ENCODE data around the gene RETSAT.
"Not testable (repeated sequence)": the region's sequence is repeated elsewhere in the genome, so short reads cannot be mapped to it uniquely, and the experiment has no call there.

The RETSAT gene

DNA sequence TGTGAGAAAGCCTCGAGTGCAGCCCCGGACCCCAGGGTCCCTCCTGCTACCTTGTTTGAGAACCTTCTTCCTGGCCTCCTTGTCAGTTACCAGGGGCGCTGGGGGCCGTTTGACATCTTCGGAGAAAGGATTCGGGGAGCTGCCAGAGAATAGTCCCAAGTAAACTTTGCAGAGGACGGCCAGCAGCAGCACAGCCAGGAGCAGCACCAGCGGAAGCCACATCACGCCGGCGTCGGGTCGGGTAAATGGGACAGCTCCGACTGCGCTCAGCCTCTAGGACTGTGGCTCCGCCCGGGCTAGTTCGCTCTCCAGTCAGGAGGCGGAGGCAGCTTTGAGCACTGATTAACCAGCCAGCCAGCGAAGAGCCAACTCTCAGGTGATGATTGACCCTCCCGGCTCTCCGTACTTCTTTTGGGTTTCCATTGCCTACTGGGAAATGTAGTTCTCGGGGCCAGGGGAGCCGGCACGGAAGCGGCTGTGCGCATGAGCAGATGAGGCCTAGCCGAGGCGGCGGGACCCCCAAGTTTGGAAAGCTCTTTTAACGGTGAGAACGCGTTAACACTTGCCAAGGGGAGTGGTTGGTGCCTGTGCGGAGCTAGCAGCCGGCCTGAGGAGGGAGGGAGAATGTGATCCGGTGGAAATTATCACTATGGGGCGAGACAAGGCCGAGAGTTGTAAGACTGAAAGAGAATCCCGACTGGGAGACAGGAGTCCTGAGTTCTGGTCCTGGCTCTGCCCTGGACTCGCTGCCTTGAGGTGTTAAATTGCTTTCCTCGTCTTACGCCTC lies at the start of gene RETSAT, which contains the start of gene ELMOD3:
Gene RETSAT (minus strand): TSS at position 243 of the 787 bp plus-strand sequence. CDS start 21 bp downstream, at position 222.
Gene ELMOD3 (plus strand): TSS at position 484 of the 787 bp plus-strand sequence. CDS start 2,430 bp downstream, outside the sequence.
- DNase-seq = peak; percentile 96

DNA sequence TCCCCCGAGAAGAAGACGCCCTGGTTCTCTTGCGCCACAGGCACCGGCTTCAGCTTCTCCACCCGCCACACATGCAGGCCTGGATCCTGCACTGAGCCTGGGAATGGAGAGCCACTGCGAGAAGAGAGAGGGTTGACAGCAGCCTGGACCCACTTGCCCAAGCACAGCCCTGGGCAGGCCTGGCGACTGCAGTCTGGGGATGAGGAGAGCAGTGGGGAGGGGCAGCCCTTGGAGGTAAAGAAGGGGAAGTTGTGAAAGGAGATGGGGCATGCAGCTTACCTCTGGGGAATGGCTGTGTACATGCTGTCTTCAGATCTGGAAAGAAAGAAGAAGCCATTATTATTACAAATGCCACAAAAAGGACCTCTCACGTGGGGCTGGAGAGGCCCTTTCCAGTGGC lies 47.5 kb upstream of the RETSAT start:
- no peak for DNase-seq

DNA sequence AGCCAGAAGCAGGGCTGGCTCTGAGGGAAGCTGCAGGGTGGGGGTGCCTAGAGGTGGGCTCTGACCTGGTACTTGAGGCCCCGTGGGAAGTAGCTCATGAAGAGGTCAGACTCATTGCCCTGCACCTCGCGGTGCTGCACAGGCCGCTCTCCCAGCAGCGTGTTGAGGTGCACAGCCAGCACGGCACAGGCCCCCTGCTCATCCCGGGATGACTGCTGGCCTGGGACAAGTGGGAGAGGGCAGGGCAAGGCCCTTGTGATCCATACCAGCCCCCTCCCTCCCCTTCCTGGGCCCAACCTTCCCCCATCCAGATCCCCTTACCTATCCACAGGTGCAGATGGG lies 47.1 kb upstream of the RETSAT start:
- DNase-seq = no peak

DNA sequence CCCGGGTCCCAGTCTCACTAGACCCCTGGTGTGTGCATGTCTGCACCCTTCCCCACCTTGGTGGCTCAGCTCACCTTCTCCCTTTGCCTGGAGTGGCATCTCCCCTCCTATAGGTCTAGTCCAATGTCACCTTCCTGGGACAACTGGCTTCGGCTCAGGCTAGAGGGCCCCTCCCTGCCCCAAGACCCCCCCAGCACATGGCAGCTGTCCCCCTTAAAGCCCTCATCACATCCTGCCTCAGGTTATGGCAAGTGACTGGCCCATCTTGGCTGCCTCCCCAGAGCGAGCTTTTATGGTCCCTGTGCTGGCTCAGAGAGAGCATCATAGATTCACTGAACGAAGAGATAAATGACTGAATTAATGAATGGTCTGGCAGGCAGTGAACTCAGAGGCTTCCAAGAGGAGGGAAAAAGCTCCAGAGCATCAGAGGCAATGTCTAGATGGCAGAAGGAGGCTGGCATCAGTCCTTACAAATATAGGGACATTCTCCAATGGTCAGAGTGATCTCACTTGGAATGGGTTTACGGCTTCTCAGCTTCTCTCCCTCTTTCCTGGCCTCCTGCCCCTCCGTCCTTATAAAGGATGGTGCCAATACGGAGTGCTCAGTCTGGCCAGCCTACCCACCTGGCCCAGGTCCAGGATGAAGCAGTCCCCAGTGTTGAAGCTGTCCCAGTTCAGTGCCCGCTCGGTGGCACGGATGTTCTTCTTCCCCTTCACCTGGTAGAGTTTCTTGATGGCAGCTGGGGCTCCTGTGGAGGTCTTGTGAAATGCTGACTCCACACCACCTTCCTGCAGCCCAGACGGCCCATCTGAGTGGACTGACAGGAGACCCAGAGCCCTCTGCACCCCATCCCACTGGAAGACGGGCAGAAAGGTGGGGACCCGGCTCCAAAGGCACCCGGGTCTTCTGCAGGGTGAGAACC lies 46.5 kb upstream of the RETSAT start:
- DNase-seq = no peak

DNA sequence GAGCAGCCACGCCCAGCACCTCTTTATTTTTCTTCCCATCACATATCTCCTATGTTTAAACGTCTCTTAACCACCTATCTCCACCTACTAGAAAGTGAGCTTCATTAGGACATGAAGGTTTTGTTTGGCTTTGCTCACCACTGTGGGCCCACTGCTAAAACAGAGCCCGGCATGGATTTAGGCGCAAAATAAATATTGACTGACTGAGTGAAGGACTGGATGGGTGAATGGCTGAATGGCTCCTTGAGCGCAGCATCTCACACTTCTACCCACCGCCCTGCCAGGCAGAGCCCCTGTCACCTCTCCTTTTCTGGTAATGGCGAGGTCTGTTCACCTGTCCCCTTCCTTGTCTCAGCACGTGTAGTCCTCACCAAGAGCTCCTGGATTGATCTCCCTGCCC lies 45.7 kb upstream of the RETSAT start:
- DNase-seq = no peak

DNA sequence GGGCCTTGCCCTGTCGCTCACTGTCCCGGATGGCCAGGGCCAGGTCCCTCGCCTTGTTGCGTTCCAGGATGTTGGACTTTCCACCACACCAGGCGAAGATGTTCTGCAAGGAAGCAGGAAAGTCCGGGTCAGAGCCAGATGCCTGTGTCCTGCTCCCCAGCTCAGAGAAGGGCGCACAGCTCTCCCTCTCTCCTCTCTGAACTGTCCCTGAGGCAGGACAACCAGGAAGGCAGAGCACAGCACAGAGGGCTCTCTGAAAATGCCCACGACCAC lies 44.8 kb upstream of the RETSAT start:
- no peak for DNase-seq

DNA sequence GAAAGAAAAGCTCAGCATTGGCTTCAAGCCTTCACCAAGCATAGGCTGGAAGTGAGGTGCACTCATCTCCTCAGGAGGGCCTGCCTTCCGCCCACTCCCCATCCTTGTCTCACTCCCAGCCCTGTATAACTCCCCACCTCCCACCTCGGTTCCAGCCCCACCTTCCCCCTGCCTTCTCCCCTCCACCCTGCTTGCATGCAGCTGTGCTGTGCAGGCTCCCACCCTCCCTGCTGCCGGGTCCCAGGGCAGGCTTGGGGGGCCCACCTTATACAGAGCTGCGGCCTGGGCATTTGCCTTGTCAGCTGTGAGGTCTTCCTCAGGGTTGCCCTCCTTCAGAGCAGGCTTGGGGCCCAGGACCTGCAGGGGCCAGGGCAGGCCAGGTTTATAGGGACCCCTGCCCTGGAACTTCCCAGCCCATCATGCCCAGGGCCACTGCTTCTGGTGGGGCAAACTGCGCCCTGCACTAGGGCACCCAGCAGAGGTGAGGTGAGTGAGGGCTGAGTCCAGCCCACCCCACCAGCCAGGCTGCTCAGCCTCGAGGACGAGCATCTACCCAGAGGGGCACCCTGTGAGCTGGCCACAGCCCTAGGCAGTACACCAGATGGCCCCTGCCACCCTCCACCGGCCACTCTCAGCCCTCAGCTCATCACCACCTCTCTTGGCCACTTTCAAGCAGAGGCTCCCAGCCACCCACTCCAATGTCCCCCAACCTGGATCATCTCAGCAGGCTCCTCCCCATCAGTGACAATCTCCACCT lies 44.3 kb upstream of the RETSAT start:
- no peak for DNase-seq

DNA sequence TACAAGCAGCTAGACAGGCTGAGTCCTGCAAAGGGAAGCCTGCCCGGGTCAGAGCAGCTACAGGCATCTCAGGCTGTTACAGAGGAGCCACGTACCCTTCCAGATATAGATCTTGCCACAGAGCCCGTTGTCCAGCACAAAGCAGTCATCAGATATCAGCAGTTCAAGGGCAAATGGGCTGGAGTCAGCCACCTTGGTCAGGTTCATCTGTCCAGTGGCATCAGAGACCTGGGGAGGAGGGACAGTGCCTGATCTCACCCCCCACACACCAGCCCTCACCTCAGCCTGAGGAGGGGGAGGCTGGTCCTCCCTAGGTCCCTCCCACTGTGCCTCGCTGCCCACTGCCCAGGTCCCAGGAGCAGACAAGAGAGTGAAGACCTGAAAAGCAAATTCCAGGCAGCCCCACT lies 43.6 kb upstream of the RETSAT start:
- no peak for DNase-seq

DNA sequence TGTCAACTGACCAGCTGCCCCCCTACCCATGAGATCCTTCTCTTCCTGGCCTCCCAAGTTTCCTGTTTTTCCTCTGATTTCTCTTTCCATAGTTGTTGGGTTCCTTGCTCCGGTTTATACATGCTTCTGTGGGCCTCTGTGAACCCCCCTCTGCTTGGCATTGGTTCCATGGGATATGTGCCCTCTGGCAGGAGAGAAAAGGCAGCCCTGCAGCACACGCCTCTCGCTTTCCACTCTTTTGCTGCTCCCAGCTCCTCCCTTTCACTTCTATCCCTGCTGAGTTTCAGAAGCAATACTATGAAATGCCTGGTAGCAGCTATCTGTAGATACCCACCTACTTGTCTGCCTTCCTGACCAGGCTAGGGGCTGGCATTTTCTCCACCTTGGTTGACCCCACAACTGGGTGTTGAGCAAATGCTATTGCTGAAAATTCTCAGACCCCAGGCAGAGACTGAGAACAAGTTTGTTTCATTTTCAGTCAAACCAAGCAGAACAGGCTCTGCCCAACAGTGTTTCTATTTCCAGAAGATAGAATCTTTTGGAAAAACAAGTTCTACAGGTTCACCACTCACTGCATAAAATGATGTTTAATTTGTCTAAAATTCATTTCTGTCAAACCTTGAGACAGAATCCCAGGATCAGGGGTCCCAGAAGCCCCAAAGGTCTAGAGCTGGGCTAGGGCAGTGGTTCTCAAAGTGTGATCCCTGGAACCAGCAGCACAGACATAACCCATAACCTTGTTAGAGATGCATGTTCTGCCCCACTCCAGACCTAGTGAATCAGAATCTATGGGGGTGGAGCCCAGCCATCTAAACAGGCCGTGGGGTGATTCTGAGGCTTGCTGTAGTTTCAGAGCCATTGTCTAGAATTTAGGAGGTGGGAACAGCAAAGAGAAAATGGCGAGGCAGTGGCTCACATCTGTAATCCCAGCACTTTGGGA lies 42.5 kb upstream of the RETSAT start:
- DNase-seq = no peak

DNA sequence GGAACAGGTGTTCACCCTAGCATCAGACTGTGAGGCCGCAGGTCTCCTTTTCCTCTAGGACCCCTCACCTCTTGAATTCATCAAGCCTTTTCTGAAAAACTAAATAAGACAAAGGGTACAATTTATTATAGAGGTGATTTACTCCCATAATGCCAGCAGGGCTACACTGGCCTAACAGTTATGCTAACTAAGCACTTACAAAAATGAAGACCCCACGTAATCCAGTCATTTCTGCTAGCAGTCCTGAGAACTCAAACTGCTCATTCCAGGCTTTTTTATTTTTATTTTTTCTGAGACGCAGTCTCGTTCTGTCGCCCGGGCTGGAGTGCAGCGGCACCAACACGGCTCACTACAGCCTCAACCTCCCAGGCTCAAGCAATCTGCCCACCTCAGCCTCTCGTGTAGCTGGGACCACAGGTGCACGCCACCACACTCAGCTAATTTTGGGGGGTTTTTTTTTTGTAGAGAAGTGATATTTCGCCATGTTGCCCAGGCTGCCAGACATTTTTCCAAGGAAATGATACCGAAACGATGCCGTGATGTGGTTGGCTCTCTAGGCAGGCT lies 41.7 kb upstream of the RETSAT start:
- no peak for DNase-seq

DNA sequence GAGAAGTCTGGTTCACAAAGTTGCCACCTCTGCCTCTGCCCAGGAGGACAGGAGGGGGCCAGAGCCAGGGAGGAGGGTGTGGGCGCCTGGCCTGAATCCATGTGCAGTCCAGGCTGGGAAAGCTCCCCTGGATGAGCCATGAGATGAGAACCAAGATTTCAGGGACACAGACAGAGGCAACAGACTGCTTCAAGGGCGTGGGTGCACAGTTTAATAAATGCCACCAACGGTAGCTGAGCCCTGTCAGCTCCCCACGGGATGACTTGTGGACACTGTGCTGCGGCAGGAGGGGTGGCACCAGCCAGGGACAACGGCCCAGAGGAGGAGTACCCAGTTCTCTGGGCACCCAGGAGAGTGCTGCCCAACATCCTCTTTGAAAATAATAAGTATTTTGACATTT lies 40.6 kb upstream of the RETSAT start:
- no peak for DNase-seq

DNA sequence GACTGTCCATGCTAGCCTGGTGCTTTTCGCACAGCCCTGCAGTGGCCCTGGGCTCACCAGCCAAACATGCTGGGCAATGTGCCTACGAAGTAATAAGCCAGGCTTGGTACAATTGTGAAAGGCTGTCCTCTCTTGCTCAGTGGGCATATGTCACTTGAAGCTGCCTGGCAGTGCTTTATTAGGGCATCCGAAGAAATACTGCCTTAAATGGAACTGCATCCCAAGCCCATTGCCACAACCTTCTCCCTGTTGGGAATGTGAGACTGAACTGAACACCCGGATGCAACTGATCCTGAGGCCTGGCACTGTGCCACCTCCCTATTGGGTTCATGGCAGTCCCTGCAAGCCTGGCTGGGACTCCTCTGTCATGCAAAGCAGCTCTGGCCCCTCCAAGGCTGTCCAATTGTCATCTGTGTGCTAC lies 39.9 kb upstream of the RETSAT start:
- no peak for DNase-seq

DNA sequence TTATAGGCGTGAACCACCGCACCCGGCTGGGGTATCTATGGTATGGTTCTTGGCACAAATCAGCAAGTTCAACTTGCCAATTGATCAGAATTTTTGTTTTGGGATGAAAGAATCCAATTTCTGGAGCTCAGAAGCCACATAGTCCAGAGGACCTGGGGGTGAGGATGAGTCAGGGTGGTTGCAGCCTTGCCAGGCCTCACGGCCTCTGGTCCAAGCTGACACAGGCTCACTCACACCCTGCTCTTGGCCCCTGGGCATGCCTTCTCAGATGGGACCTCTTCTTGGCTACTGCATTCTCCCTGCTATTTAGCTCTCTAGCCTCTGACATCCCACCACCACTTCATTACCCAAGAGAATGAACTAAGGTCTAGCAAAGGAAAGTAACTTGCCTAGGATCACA lies 39.5 kb upstream of the RETSAT start:
- DNase-seq = no peak

DNA sequence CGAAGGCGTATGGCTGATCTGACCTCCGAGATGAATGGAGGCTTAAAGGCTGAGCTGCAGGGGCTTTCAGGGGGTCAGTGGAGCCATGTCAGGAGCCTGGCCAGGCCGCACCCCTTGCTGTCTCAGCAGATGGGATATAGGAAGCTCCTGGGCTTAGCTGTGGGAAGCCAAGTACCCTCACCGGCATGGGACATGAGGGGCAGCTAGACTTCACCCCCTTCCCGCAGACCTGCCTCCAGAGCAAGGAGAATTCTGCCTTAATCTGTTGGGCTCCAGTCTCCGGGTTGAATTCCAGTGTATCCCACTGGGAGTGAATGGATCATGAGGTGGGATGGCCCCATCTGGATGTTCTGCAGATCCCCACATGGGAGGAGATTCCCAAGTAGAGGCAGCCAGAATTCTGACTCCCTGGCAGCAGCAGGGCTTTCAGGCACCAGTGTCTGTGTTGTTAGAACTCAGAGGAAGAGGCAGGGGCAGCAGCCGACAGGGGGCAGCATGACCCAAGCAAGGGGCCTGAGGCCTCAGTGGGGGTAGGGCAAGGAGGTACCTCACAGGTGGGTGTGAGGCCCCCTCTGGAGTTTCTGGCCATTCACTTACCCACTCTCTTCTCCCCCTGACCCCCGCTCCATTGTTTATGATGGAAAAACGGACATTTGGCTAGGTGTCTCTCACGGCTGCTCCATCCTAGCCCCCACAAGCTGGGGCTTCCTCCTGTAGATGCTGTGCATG lies 36.8 kb upstream of the RETSAT start:
- peak; percentile 84 for DNase-seq

DNA sequence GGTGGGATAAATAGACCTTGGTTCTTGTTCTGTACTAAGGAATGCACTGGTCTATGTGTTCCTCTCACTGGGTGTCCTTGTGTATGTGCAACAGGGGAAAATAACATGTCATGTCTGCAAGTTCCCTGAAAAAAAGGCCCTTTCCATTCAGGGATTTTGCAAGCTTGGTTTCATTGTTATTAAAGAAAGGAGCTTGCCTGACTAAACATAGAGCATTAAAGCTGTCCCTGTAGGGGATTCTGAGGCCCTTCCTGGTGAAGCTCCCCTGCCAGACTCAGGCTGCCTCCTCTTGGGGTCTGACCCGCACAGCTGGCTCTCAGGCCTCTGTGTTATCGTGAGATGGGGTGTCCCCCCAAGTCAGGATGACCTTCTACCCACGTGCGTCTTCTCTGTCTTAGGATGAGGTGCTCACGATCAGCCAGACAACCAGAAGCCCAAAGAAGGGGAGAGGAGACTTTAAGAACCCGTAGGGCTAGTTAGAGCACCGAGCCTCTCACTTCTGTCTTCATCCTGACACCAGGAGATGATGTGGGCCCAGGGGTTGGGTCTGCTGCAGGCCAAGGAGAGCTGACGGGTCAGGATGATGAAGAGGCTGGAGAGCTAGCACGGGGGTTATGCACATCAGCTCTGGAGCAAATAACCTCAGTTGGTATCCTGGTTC lies 34.7 kb upstream of the RETSAT start:
- no peak for DNase-seq

DNA sequence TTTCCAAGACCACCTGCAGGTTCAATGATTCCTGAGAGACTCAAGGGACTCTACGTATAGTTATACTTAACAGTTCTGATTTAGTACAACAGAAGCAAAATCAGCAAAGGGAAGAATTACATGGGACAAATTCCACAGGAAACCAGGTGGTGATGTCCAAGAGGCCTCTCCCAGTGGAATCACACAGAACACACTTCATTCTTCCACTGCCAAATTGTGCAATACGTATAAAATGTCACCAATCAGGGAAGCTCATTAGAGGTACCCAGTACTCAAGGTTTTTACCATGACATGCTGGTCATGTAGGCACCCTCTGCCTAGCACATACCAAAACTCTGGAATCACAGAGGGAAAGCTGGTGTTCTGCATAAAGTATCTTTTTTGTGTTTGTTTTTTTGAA lies 33.4 kb upstream of the RETSAT start:
- no peak for DNase-seq

DNA sequence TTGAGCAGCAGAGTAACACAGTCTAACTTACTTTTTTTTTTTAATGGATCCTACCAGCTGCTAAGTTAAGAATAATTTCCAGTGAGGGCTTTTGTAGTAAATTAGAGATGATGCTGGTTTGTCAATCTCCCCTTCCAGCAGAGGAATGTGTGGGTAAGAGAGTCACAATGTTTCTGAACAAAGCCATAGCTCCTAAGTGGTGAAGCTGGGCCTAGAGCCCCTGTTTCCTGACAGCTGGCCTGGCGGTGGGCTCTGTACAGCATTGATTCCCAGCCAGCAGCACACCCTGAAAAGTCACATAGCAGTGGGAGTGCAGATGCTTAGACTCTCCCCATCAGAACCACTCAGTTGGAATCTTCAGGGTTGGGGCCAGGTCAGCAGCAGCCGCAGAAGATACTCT lies 31.4 kb upstream of the RETSAT start:
- DNase-seq = no peak

DNA sequence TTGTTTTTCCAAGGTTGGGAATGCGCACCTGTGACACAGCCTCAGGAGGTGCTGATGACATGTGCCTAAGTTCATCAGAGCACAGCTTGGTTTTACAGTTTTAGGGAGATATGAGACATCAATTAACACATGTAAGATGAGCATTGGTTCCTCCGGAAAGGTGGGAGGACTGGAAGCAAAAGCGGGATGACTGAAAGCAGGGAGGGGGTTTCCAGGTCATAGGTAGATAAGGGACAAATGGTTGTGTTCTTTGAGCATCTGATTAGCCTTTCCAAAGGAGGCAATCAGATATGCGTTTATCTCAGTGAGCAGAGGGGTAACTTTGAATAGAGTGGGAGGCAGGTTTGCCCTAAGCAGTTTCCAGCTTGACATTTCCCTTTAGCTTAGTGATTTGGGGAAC lies 29.5 kb upstream of the RETSAT start:
- DNase-seq = no peak

DNA sequence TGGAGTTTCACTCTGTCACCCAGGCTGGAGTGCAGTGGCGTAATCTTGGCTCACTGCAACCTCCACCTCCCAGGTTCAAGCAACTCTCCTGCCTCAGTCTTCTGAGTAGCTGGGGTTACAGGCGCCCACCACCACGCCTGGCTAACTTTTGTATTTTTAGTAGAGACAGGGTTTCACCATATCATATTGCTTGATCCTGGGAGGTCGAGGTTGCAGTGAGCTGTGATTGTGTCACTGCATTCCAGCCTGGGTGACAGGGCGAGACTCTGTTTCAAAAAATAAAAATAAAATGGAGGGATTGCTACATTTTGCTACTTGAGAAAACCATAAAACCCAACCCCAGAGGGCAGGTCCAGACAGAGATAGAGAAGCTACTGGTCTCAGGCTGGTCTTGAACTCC lies 28.8 kb upstream of the RETSAT start:
- not testable (repeated sequence) for DNase-seq

DNA sequence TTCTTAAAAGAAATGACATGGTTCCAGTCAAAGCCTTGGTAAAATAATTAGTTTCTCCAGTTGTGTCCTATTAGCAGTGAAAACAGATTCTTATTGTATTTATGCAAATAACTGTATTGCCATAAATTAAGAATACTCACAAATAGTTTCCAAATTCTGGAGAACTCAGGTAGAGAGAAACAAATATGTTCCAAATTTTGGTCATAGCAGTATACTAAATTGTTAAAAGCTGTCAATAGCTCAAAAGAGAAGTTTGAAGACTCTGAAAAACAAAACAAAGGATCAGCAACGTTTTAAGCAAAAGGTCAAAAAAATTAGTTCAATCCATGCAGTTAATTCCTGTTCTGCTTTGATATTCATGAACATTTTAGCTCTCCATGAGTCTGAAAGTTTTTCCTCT lies 25.7 kb upstream of the RETSAT start:
- no peak for DNase-seq

DNA sequence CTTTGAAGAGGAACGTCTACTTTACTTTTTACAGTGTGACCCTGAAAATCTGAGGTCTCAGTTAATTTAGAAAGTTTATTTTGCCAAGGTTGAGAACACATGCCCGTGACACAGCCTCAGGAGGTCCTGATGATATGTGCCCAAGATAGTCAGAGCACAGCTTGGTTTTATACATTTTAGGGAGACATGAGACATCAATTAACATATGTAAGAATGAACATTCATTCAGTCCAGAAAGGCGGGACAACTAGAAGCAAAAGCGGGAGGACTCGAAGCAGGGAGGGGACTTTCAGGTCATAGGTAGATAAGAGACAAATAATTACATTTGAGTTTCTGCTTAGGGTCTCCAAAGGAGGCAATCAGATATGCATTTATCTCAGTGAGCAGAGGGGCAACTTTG lies 23.9 kb upstream of the RETSAT start:
- DNase-seq = no peak
